Astrocyte (in vitro differentiated cells and primary cell): ENCODE measurements around the gene DNAJC16. TPM values are rescaled to one million over a fixed set of nuclear protein-coding genes. Genes with fewer than 3 reads are reported as not detected.

ENCODE experiments used
- DNase-seq: peaks from one replicate; pipeline ENCODE4 v3.0.0-alpha.2; 2010; ENCODE audit warnings: low read depth
- FAIRE-seq: peaks from 2 replicates; lab custom pipeline; 2011; peaks lifted over from hg19 to GRCh38; lab: Jason Lieb, UNC
- H2AFZ ChIP-seq: 2 replicates; pipeline ENCODE4 v1.6.0; 2012; ENCODE audit warnings: low read depth, low read length, inconsistent platforms
- H3K27ac ChIP-seq: 2 replicates; pipeline ENCODE4 v1.5.1; 2011; ENCODE audit warnings: low read depth, low read length, inconsistent platforms
- H3K27me3 ChIP-seq: 2 replicates; pipeline ENCODE4 v1.6.0; 2011; ENCODE audit warnings: low read length, inconsistent platforms; ENCODE audit not compliant: insufficient read depth
- H3K36me3 ChIP-seq: 2 replicates; pipeline ENCODE4 v1.5.1; 2011; ENCODE audit warnings: low read length, inconsistent platforms; ENCODE audit not compliant: insufficient read depth
- H3K4me1 ChIP-seq: 2 replicates; pipeline ENCODE4 v1.5.1; 2011; ENCODE audit warnings: low read length, inconsistent platforms; ENCODE audit not compliant: insufficient read depth
- H3K4me2 ChIP-seq: 2 replicates; pipeline ENCODE4 v1.6.0; 2012; ENCODE audit warnings: low read length, inconsistent platforms
- H3K4me3 ChIP-seq: 2 replicates; pipeline ENCODE4 v1.5.1; 2011; ENCODE audit warnings: low read depth, mild to moderate bottlenecking, low read length, inconsistent platforms; ENCODE audit not compliant: insufficient read depth
- H3K79me2 ChIP-seq: 2 replicates; pipeline ENCODE4 v1.6.0; 2012; ENCODE audit warnings: mild to moderate bottlenecking, low read length, inconsistent platforms; ENCODE audit not compliant: insufficient read depth
- H3K9ac ChIP-seq: 2 replicates; pipeline ENCODE4 v1.6.0; 2012; ENCODE audit warnings: mild to moderate bottlenecking, low read length, inconsistent platforms
- H3K9me3 ChIP-seq: 2 replicates; pipeline ENCODE4 v1.5.1; 2012; ENCODE audit warnings: low read depth, mild to moderate bottlenecking, low read length, inconsistent platforms; ENCODE audit not compliant: insufficient read depth
- H4K20me1 ChIP-seq: 2 replicates; pipeline ENCODE4 v1.6.0; 2012; ENCODE audit warnings: low read length, inconsistent platforms; ENCODE audit not compliant: insufficient read depth
- H3K27ac Mint-ChIP-seq: one replicate; pipeline ENCODE4 v1.8.0; 2021; ENCODE audit warnings: mild to moderate bottlenecking, mixed read lengths; ENCODE audit not compliant: unreplicated experiment
- H3K27me3 Mint-ChIP-seq: one replicate; pipeline ENCODE4 v1.8.0; 2021; ENCODE audit warnings: low read depth, mixed read lengths; ENCODE audit not compliant: unreplicated experiment
- H3K36me3 Mint-ChIP-seq: one replicate; pipeline ENCODE4 v1.8.0; 2021; ENCODE audit warnings: low read depth, mixed read lengths; ENCODE audit not compliant: unreplicated experiment
- H3K4me1 Mint-ChIP-seq: one replicate; pipeline ENCODE4 v1.8.0; 2021; ENCODE audit warnings: low read depth, mixed read lengths; ENCODE audit not compliant: unreplicated experiment
- H3K4me3 Mint-ChIP-seq: one replicate; pipeline ENCODE4 v1.8.0; 2021; ENCODE audit warnings: mild to moderate bottlenecking, moderate library complexity, mixed read lengths; ENCODE audit not compliant: unreplicated experiment
- H3K9me3 Mint-ChIP-seq: one replicate; pipeline ENCODE4 v1.8.0; 2021; ENCODE audit warnings: mild to moderate bottlenecking, mixed read lengths; ENCODE audit not compliant: unreplicated experiment
- EZH2 ChIP-seq: IDR thresholded peaks from 2 replicates; pipeline ENCODE4 v1.6.1; 2012; ENCODE audit warnings: mild to moderate bottlenecking, low read length, inconsistent platforms; ENCODE audit not compliant: insufficient read depth
- total RNA-seq: library from RNA; stranded (reverse); gene quantifications from 2 replicates; pipeline ENCODE4 v1.2.1, GENCODE V29; 2021
- TF ChIP-seq, protein P1 (sequence below): IDR thresholded peaks from 2 replicates; pipeline ENCODE4 v1.5.1; 2011; ENCODE audit warnings: low read depth, mild to moderate bottlenecking, inconsistent platforms, low read length, moderate library complexity; ENCODE audit not compliant: insufficient read depth

Gene DNAJC16
- total RNA-seq, 1 donor from 2014 or later: 19.6 TPM

DNA sequence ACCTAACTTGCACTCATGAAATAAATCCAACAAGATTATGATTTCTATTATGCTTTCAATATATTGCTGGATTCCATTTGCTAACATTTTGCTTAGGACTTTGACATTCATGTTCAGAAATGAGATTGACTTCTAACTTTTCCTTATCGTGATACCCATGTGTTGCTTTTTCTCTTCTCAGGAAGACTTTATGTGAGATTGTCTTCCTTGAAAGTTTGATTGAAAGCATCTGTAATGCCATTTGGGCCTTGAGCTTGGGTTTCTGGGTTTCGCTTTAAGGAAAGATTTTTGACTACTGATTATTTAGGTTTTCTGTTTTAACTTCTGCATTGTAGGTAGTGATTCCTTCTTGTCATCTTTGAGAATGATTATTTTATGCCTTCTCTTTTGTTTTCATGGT is 30.4 kb downstream of the DNAJC16 start:
- H3K27ac ChIP-seq: no peak overlapping the region
- no peak overlapping the region for H3K4me3 Mint-ChIP-seq
- no peaks in the 10 kb centered on the region for H3K27me3 ChIP-seq
- H3K9ac ChIP-seq: no peak overlapping the region
- peaks cover 18% of the 10 kb centered on the region for H3K36me3 ChIP-seq
- no peaks in the 10 kb centered on the region for H3K27me3 Mint-ChIP-seq
- no peak overlapping the region for H3K4me3 ChIP-seq
- no peaks in the 10 kb centered on the region for H3K9me3 Mint-ChIP-seq
- no peak overlapping the region for H3K27ac Mint-ChIP-seq
- no peak for TF ChIP-seq EZH2
- TF ChIP-seq, protein P1, sequence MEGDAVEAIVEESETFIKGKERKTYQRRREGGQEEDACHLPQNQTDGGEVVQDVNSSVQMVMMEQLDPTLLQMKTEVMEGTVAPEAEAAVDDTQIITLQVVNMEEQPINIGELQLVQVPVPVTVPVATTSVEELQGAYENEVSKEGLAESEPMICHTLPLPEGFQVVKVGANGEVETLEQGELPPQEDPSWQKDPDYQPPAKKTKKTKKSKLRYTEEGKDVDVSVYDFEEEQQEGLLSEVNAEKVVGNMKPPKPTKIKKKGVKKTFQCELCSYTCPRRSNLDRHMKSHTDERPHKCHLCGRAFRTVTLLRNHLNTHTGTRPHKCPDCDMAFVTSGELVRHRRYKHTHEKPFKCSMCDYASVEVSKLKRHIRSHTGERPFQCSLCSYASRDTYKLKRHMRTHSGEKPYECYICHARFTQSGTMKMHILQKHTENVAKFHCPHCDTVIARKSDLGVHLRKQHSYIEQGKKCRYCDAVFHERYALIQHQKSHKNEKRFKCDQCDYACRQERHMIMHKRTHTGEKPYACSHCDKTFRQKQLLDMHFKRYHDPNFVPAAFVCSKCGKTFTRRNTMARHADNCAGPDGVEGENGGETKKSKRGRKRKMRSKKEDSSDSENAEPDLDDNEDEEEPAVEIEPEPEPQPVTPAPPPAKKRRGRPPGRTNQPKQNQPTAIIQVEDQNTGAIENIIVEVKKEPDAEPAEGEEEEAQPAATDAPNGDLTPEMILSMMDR: no peak
- no peaks in the 10 kb centered on the region for H3K4me1 ChIP-seq
- no peaks in the 10 kb centered on the region for H3K9me3 ChIP-seq
- no peaks in the 10 kb centered on the region for H3K36me3 Mint-ChIP-seq
- H2AFZ ChIP-seq: no peak overlapping the region
- no peak for FAIRE-seq
- H3K79me2 ChIP-seq: no peaks in the 10 kb centered on the region
- no peak overlapping the region for H3K4me2 ChIP-seq
- DNase-seq: no peak
- no peaks in the 10 kb centered on the region for H3K4me1 Mint-ChIP-seq
- H4K20me1 ChIP-seq: no peaks in the 10 kb centered on the region

DNA sequence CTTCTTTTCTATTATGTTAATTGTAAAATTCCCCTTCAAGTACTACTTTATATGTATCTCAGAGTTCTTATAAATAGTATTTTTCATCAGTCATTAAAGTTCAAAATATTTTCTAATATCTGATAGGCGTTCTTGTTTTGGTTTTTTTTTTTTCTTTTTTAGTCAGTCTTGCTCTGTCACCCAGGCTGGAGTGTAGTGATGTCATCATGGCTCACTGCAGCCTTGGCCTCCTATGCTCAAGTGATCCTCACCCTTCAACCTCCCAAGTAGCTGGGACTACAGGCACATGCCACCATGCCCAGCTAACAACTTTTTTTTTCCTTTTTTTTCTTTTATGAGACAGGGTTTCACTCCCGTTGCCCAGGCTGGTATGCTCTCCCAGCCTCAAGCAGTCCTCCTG is 30.9 kb downstream of the DNAJC16 start:
- Histone ChIP-seq H3K36me3 (peaks cover 22% of the 10 kb centered on the region), H3K79me2 (no peaks in the 10 kb centered on the region), H3K4me2 (no peak overlapping the region), H2AFZ (no peak overlapping the region), H3K4me1 (no peaks in the 10 kb centered on the region), H4K20me1 (no peaks in the 10 kb centered on the region), H3K27me3 (no peaks in the 10 kb centered on the region), H3K27ac (no peak overlapping the region), H3K9me3 (no peaks in the 10 kb centered on the region), H3K4me3 (no peak overlapping the region), H3K9ac (no peak overlapping the region)
- Mint-ChIP-seq H3K36me3 (no peaks in the 10 kb centered on the region), H3K27ac (no peak overlapping the region), H3K4me1 (no peaks in the 10 kb centered on the region), H3K4me3 (no peak overlapping the region), H3K9me3 (no peaks in the 10 kb centered on the region), H3K27me3 (no peaks in the 10 kb centered on the region)
- FAIRE-seq (no peak), DNase-seq (no peak)
- TF ChIP-seq, protein P1: no peak
- no peak for TF ChIP-seq EZH2

DNA sequence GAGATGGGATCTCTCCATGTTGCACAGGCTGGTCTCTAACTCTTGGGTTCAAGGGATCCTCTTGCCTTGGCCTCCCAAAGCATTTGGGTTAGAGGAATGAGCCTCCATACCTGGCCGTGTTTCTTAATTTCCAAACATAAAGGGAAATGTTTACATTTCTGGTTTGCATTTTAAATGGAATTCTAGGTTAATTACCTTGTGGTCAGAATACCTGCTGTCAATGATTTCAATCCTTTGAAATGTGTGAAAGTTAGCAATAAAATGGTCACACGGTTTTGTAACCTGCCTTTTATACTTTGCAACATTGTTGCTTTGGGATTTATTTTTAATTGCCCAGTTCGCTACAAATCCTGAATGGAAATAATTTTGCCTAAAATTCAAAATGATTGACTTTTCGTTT is 31.9 kb downstream of the DNAJC16 start:
- Histone ChIP-seq H3K27me3 (no peaks in the 10 kb centered on the region), H3K36me3 (peaks cover 27% of the 10 kb centered on the region), H3K4me1 (no peaks in the 10 kb centered on the region), H3K9ac (no peak overlapping the region), H4K20me1 (no peaks in the 10 kb centered on the region), H3K79me2 (no peaks in the 10 kb centered on the region), H3K27ac (no peak overlapping the region), H2AFZ (no peak overlapping the region), H3K9me3 (no peaks in the 10 kb centered on the region), H3K4me3 (no peak overlapping the region), H3K4me2 (no peak overlapping the region)
- Mint-ChIP-seq H3K36me3 (no peaks in the 10 kb centered on the region), H3K4me3 (no peak overlapping the region), H3K4me1 (no peaks in the 10 kb centered on the region), H3K27me3 (no peaks in the 10 kb centered on the region), H3K27ac (no peak overlapping the region), H3K9me3 (no peaks in the 10 kb centered on the region)
- DNase-seq: no peak
- TF ChIP-seq, protein P1: no peak
- no peak for TF ChIP-seq EZH2
- FAIRE-seq: no peak
